Activated CD4-positive, alpha-beta T cell treated with anti-CD3 and anti-CD28 coated beads, Interleukin-2, amount 10 ng/mL, durations not matched to agents 7 days and 5 days (primary cell): ENCODE data around the gene STX1A. TPM values are rescaled to one million over a fixed set of nuclear protein-coding genes. Genes with fewer than 3 reads are reported as not detected.
A peak's percentile ranks its signal among the peaks of the same experiment; 100 is the strongest.
"Not testable (repeated sequence)": the region's sequence is repeated elsewhere in the genome, so short reads cannot be mapped to it uniquely, and the experiment has no call there.

ENCODE experiments used
- CTCF ChIA-PET: fragments of 350-600 bp; sonication (Branson Sonifier 250); formaldehyde crosslinking; loops from one replicate; lab custom pipeline; 2021; ENCODE audit warnings: antibody characterized with exemption; lab: Charles Lee
- POLR2A ChIA-PET: fragments of 350-600 bp; sonication (Branson Sonifier 250); formaldehyde crosslinking; loops from one replicate; lab custom pipeline; 2021; ENCODE audit warnings: antibody characterized with exemption; lab: Charles Lee
- DNase-seq: peaks from one replicate; pipeline ENCODE4 v3.0.0-alpha.2; 2020
- H3K27ac Mint-ChIP-seq: one replicate; pipeline ENCODE4 v1.8.0; 2021; ENCODE audit warnings: mild to moderate bottlenecking, moderate library complexity, mixed read lengths
- H3K27me3 Mint-ChIP-seq: one replicate; pipeline ENCODE4 v1.8.0; 2021; ENCODE audit warnings: mixed read lengths
- H3K36me3 Mint-ChIP-seq: one replicate; pipeline ENCODE4 v1.8.0; 2021; ENCODE audit warnings: low read depth, mixed read lengths
- H3K4me1 Mint-ChIP-seq: one replicate; pipeline ENCODE4 v1.8.0; 2021; ENCODE audit warnings: mixed read lengths
- H3K4me3 Mint-ChIP-seq: one replicate; pipeline ENCODE4 v1.8.0; 2021; ENCODE audit warnings: mild to moderate bottlenecking, moderate library complexity, mixed read lengths
- H3K9me3 Mint-ChIP-seq: one replicate; pipeline ENCODE4 v1.8.0; 2021; ENCODE audit warnings: mixed read lengths
- total RNA-seq, 2 experiments: library from RNA; stranded (reverse); gene quantifications; one replicate each; pipeline ENCODE4 v1.2.3, GENCODE V29; 2021

The STX1A gene
- total RNA-seq, 2 experiments from 2014 or later = 6.7 to 7.4 TPM

DNA sequence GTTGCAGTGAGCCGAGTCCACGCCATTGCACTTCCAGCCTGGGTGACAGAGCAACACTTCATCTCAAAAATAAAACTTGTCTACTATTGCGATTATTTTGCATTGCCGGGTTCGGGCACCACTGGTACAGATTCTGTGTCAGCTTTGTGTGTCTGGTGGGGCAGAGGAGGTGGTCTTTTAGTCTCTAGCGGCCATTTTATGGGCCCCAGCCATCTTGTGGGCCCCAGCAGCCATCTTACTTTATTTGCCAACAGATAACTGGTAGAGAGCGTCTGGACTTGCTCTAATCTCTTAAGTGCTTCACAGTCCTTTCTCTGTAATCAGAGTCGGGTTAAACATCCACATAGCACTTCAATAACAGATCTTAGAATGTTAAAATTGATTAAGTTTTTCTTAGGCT is 31.2 kb downstream of the STX1A start:
- peaks cover 34% of the 10 kb centered on the region for H3K4me1 Mint-ChIP-seq
- peaks cover 44% of the 10 kb centered on the region for H3K36me3 Mint-ChIP-seq
- no peaks in the 10 kb centered on the region for H3K9me3 Mint-ChIP-seq
- H3K27ac Mint-ChIP-seq = no peak overlapping the region
- no peak overlapping the region for H3K4me3 Mint-ChIP-seq
- ChIA-PET CTCF (no interaction called here), POLR2A (no interaction called here)
- H3K27me3 Mint-ChIP-seq = no peaks in the 10 kb centered on the region
- no peak for DNase-seq

DNA sequence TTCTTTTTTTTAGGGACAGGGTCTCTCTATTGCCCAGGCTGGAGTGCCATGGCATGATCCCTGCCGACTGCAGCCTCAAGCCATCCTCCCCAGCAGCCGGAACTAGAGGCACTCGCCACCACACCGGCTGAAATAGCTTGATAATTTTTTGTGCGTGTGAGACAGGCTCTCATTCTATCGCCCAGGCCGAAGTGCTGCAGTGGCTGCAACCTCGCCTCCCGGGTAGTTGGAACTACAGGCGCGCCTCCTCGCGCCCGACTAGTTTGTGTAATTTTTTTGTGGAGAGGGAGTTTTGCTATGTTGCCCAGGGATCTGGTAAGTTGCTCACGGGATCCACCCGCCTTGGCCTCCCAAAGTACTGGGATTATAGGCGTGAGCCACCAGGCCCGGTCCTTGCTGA is 34.2 kb downstream of the STX1A start:
- ChIA-PET CTCF (interaction anchor here (0.6 to 1.7 kb wide), 3 partner anchors 11 to 375 kb away, joined by 4 to 6 read pairs (median 5); no protein-coding TSS in a partner anchor), POLR2A (no interaction called here)
- Mint-ChIP-seq H3K4me3 (peak overlapping the region; percentile 96), H3K27ac (no peak overlapping the region), H3K9me3 (no peaks in the 10 kb centered on the region), H3K36me3 (peaks cover 27% of the 10 kb centered on the region), H3K27me3 (no peaks in the 10 kb centered on the region), H3K4me1 (peaks cover 52% of the 10 kb centered on the region)
- DNase-seq = no peak

DNA sequence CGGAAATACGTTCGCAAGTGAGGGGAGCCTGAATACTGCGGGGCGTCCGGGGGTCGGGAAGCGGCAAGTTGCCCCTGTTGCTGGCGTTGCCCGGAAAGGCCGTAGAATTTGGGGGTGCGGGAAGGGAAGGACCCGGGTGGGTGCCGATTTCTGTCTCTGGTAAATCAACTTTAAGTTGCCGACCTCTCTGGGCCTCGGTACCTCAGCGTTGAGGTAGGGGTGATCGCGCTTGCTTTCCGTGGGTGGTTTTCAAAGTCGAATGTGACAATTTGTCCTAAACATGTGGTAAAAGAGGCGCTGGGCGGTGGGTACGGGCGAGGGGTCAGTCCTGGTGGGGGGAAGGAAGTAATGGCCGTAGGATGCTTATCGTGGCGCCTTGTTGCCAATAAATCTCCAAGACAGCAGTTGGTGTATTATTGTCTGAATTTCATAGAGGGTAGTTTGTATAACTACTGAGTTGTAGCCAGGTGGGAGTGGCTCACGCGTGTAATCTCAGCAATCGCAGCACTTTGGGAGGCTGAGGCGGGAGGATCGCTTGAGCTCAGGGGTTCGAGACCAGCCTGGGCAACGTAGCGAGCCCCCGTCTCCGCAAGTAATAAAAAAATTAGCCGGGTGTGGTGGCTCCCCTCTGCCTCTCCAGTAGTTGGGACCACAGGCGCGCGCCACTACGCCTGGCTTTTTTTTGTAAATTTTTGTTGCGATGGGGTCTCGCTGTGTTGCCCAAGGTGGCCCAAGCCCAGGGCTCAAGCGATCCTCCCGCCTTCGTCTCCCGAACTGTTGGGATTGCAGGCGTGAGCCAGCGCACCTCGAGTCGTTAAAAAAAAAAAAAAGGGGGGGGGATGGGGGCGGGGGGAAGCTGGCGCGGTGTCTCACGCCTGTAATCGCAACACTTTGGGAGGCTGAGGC is 35.4 kb downstream of the STX1A start:
- H3K27ac Mint-ChIP-seq = peak overlapping the region; percentile 99
- DNase-seq = no peak
- no peaks in the 10 kb centered on the region for H3K9me3 Mint-ChIP-seq
- CTCF ChIA-PET = interaction anchor here (0.6 to 1.7 kb wide), 5 partner anchors 13 to 93 kb away, joined by 3 to 6 read pairs (median 3); no protein-coding TSS in a partner anchor
- H3K4me1 Mint-ChIP-seq = peaks cover 47% of the 10 kb centered on the region
- no peaks in the 10 kb centered on the region for H3K27me3 Mint-ChIP-seq
- H3K4me3 Mint-ChIP-seq = peak overlapping the region; percentile 96
- POLR2A ChIA-PET = no interaction called here
- peaks cover 20% of the 10 kb centered on the region for H3K36me3 Mint-ChIP-seq

DNA sequence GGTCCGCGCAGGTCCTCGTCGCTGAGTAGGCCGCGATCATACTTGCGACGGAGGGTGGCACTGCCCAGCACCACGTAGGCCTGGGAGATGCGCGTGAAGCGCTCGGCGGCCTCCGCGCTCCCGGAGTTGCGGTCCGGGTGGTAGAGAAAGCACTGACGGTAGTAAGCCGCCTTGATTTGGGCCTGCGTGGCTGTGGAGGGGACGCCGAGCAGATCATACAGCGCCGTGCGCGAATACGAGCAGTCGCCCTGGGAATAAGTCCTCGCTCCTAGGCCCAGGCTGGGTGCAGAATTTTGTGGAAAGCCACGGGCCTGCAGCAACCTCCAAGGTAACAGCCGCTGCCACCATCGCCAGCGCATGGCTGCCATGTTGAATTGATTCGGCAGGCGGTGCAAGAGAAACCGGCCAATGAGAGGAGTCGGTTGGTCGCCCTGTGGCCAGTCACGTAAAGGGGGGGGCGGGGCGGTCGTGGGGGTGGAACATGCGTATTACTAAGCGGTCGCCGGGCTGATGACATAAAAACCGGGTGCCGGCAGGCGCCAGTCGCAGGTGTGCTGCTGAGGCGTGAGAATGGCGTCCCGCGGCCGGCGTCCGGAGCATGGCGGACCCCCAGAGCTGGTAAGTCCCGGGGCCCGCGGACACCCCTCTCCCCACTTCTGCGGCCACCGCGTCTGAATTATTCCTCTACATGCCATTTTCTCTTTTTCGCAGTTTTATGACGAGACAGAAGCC is 36.2 kb downstream of the STX1A start, which contains the start of the genes BUD23 and DNAJC30:
TSS of gene BUD23 (plus strand) at position 542 of the 732 bp plus-strand sequence. CDS start at position 571, 29 bp downstream.
TSS of gene DNAJC30 (minus strand) at position 398 of the 732 bp plus-strand sequence. CDS start at position 368, 30 bp downstream.
- Mint-ChIP-seq H3K9me3 (no peaks in the 10 kb centered on the region), H3K4me1 (peaks cover 40% of the 10 kb centered on the region), H3K27me3 (no peaks in the 10 kb centered on the region), H3K4me3 (peak within 1 kb of the TSS; percentile 96), H3K27ac (peak within 1 kb of the TSS; percentile 99), H3K36me3 (peaks cover 20% of the 10 kb centered on the region)
- ChIA-PET POLR2A (no interaction called here), CTCF (no interaction called here)
- peak; percentile 97 for DNase-seq

DNA sequence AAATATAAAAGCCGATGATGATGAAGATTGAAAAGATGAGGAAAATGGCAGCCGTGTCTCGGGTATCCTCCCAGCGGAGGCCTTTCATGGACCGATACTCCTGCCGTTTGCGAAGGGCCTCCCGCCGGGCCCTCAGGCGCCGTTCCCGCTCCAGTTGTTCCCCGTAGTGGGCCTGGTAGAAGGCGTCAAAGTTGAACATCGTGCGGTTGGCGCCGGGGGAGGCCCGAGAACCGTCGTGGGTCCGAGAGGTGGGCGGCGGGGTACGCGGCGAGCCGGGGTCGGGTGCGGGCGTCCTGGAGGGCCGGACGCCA is 36.8 kb downstream of the STX1A start:
- CTCF ChIA-PET = no interaction called here
- Mint-ChIP-seq H3K36me3 (peaks cover 24% of the 10 kb centered on the region), H3K4me3 (peak overlapping the region; percentile 96), H3K4me1 (peaks cover 37% of the 10 kb centered on the region), H3K9me3 (no peaks in the 10 kb centered on the region), H3K27ac (peak overlapping the region; percentile 99), H3K27me3 (no peaks in the 10 kb centered on the region)
- no peak for DNase-seq
- POLR2A ChIA-PET = no interaction called here

DNA sequence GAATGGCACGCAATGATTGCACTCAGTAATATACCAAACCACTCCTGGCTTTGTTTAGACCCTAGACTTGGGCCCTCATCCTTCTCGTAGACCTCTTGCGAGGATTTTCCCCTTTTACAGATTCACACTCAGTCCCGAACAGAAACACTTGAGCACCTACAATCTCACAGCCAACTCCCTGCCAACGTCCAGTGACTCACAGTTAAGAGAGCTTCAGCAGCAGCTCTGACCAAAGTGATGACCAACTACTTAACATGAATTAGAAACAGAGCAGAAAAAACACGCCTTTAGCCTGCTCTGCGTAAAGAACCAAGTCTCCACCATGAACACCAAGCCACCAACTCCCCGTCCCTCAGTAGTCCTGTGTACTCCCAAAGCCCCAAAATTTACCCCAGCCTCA is 38.4 kb downstream of the STX1A start:
- ChIA-PET POLR2A (no interaction called here), CTCF (interaction anchor here (0.6 to 1.0 kb wide), 2 partner anchors 13 to 53 kb away, joined by 3 read pairs; partner anchors contain the start of gene VPS37D)
- Mint-ChIP-seq H3K36me3 (peaks cover 13% of the 10 kb centered on the region), H3K4me1 (peaks cover 28% of the 10 kb centered on the region), H3K27me3 (no peaks in the 10 kb centered on the region), H3K4me3 (peak overlapping the region; percentile 96), H3K27ac (no peak overlapping the region), H3K9me3 (no peaks in the 10 kb centered on the region)
- no peak for DNase-seq

DNA sequence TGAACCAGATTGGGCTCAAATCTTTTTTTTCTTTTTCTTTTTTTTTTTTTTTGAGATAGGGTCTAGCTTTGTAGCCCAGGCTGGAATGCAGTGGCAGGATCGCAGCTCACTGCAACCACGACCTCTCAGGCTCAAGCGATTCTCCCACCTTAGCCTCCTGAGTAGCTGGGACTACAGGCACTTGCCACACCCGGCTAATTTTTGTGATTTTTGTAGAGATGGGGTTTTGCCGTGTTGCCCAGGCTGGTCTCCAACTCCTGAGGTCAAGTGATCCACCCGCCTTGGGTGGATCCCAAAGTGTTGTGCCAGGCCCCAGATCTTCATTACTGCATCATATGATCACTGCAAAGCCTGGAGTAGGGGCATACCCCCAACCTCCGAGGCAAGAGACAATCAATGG is 39.0 kb downstream of the STX1A start:
- ChIA-PET CTCF (interaction anchor here (0.6 to 1.0 kb wide), 2 partner anchors 13 to 54 kb away, joined by 3 read pairs; partner anchors contain the start of gene VPS37D), POLR2A (no interaction called here)
- no peaks in the 10 kb centered on the region for H3K9me3 Mint-ChIP-seq
- DNase-seq = no peak
- peaks cover 27% of the 10 kb centered on the region for H3K4me1 Mint-ChIP-seq
- H3K36me3 Mint-ChIP-seq = peaks cover 12% of the 10 kb centered on the region
- no peak overlapping the region for H3K4me3 Mint-ChIP-seq
- H3K27me3 Mint-ChIP-seq = no peaks in the 10 kb centered on the region
- no peak overlapping the region for H3K27ac Mint-ChIP-seq

DNA sequence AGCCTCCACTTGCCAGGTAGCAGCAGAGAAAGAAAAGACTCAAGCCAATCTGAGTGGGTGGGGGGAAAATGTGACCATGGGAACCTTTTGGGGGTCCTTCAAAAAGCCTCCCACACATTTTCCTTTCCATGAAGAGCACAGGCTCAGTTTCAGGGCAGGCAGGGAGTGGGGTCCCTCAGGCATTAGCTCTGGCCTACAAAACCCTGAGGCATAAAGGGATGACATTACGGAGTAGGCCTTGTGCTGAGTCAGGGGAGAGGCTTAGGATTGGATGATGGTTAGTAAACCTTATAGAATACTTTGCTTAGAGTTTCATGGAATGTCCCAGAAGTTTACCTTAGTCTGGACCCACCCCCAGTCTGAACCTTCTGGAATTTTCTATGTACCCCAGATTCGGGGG is 39.8 kb downstream of the STX1A start:
- DNase-seq = no peak
- no peaks in the 10 kb centered on the region for H3K9me3 Mint-ChIP-seq
- no peak overlapping the region for H3K4me3 Mint-ChIP-seq
- ChIA-PET POLR2A (no interaction called here), CTCF (no interaction called here)
- H3K4me1 Mint-ChIP-seq = peaks cover 24% of the 10 kb centered on the region
- H3K36me3 Mint-ChIP-seq = peaks cover 12% of the 10 kb centered on the region
- no peaks in the 10 kb centered on the region for H3K27me3 Mint-ChIP-seq
- H3K27ac Mint-ChIP-seq = no peak overlapping the region

DNA sequence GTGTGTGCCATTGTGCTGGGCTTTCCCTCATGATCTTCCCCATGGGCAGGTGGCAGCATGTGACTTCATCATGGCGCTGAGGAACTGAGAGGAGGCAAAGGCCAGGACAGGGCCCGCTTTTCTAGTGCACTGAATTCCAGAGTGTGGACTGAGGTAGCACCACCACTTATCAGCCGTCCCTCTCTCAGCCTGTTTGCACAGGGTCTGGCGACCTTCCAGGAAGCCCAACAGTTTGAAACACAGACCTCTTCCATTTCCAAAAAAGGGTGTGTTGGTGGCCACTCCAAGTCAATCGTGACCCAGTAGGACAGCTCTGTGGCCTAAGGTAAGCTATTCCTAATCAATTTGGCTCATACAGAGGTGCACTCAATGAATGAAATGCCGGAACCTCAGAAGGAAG is 40.6 kb downstream of the STX1A start:
- ChIA-PET POLR2A (no interaction called here), CTCF (interaction anchor here (1.1 kb wide), 1 partner anchor 22 kb away, joined by 3 read pairs; no protein-coding TSS in a partner anchor)
- peaks cover 22% of the 10 kb centered on the region for H3K4me1 Mint-ChIP-seq
- H3K9me3 Mint-ChIP-seq = no peaks in the 10 kb centered on the region
- H3K27ac Mint-ChIP-seq = no peak overlapping the region
- no peaks in the 10 kb centered on the region for H3K27me3 Mint-ChIP-seq
- no peak for DNase-seq
- H3K4me3 Mint-ChIP-seq = no peak overlapping the region
- H3K36me3 Mint-ChIP-seq = peaks cover 12% of the 10 kb centered on the region

DNA sequence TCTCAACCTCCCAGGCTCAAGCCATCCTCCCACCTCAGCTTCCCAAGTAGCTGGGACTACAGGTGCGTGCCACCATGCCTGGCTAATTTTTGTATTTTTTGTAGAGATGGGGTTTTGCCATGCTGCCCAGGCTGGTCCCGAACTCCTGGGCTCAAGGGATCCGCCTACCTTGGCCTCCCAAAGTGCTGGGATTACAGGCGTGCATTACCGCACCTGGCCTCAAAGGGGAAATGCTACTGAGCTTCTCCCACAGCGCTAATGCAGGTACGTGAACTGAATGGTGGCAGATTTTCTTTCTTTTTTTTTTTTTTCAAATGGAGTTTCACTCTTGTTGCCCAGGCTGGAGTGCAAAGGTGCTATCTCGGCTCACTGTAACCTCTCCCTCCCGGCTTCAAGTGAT is 43.4 kb downstream of the STX1A start:
- H3K9me3 Mint-ChIP-seq, H3K4me1 Mint-ChIP-seq, DNase-seq, H3K27me3 Mint-ChIP-seq, POLR2A ChIA-PET, H3K4me3 Mint-ChIP-seq, H3K27ac Mint-ChIP-seq: not testable (repeated sequence)
- peaks cover 12% of the 10 kb centered on the region for H3K36me3 Mint-ChIP-seq
- CTCF ChIA-PET = interaction anchor here (0.6 to 1.9 kb wide), 4 partner anchors 8 to 203 kb away, joined by 3 to 6 read pairs (median 4); partner anchors contain the start of gene VPS37D

DNA sequence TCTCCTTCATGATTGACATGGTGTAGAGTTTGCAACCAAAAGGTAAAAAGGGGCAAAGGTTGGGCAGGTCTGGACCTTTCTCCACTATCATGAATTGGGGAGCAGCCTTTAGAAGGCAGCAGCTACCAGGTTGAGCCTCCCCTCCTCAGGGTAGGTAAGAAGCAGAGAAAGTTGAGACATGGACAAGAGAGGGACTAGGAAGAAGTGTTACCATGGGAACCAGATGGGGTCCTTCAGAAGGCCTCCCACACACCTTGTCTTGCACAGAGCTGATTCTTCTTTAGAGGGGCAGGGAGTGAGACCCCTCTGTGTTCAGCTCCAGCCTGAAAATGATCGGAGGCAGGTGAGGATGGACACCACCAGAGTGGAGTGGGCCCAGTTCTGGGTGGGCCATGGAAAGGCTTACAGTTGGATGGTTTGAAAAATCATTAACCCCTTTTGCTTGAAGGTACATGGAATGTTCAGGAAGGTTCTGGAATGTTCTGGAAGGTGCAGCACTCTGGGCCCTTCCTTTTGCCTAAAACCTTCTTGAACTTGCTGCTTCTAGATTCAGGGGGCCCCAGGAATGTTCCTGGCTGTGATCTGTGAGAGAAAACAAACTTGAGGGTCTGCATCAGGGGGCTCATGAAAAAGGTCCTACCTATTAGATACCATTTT is 44.9 kb downstream of the STX1A start:
- no peak for DNase-seq
- peaks cover 12% of the 10 kb centered on the region for H3K36me3 Mint-ChIP-seq
- H3K4me1 Mint-ChIP-seq = no peaks in the 10 kb centered on the region
- ChIA-PET POLR2A (no interaction called here), CTCF (interaction anchor here (1.2 kb wide), 1 partner anchor 68 kb away, joined by 4 read pairs; no protein-coding TSS in a partner anchor)
- H3K4me3 Mint-ChIP-seq = no peak overlapping the region
- H3K9me3 Mint-ChIP-seq = no peaks in the 10 kb centered on the region
- H3K27ac Mint-ChIP-seq = no peak overlapping the region
- peaks cover 3% of the 10 kb centered on the region for H3K27me3 Mint-ChIP-seq

DNA sequence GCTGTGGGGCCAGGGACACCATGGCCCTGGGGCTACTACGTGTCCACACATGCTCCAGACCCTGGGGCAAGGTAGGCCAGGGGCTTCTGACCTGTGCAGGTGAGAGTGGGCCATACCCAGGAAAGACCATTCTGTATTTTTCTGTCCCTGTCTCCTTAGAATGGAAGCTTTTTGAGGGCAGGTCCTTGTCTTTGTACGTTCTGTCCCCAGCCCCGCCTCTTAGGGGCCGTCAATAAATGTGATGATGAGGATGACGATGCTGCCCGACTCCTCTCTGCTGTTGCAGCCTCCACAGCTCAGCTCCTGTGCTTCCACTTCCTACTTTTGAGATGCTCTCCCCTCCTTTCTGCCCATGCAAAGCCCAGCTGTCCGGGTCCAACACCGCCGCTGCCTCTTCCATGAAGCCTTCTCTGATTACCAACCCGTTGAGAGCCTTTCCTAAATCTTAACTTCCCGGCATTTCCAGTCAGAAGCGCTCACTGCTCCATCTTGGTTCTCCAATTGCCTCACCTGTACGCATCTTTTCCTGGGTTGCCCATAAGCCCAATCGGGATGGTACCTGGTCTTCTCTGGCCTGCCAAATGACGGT is 47.5 kb downstream of the STX1A start:
- H3K27ac Mint-ChIP-seq = no peak overlapping the region
- no peak overlapping the region for H3K4me3 Mint-ChIP-seq

More for the DNA sequence above, 47.5 kb downstream of the STX1A start:
- Mint-ChIP-seq H3K36me3 (no peaks in the 10 kb centered on the region), H3K27me3 (peaks cover 13% of the 10 kb centered on the region), H3K9me3 (no peaks in the 10 kb centered on the region), H3K4me1 (peaks cover 7% of the 10 kb centered on the region)
- POLR2A ChIA-PET = no interaction called here
- CTCF ChIA-PET = interaction anchor here (2.1 to 2.6 kb wide), 2 partner anchors 19 to 34 kb away, joined by 5 to 7 read pairs; no protein-coding TSS in a partner anchor
- DNase-seq = no peak
